ENCODE measurements around the gene FKBP7.
"Not testable (repeated sequence)": the region's sequence is repeated elsewhere in the genome, so short reads cannot be mapped to it uniquely, and the experiment has no call there.

FKBP7 gene

DNA sequence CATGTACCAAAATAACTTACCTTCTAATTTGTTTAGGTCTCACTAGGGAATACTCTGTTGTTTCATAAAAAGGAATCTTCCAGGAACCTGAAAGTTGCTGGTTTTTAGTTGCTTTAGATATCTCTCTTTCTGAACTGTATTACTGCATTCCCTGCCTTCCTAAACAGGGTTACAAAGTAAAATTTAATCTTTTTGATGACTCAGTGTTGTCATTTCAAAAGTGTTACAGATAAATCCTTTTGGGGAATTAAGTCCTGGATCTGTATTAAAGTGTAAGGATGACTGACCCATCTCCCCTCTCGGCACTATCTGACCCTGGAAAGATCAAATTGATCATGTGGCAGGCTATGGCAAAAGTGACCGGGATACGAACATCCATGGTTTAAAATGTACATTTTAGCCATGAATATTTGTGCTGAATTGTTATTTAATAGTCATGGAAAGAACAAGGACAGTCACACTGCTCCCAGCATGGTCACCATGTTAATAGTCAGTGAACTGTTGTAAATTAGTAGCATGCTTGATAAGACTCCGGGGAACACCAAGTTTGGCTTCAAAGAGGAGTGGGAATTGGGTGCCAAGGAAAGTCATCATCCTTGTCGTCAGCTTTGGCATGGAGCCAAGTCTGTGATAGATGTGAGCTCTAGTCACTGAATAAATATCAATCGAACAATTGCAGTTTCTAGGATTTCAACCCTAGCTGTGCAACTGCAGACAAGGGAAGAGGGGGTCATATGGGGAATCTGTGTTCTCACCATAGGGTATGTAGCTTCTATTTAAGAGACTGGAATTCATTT, 6.0 kb upstream of the FKBP7 start:
- peak; percentile 26 for DNase-seq

DNA sequence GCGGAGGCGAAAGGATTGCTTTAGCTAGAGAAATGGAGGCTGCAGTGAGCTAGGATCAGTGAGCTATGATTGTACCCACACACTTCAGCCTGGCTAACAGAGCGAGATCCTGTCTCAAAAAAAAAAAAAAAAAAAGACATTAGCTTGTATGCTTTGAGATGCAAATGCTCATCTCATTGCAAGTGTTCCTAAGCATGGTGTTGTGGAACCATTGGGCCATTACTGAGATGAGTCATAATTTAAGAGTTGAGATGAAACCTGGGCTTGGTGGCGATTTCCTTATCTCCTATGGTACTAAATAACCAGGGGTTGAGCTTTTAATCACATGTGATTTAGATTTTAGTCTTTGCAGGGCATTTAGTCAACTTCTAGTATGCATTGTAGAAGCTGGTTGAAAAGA, 4.0 kb upstream of the FKBP7 start:
- no peak for DNase-seq

DNA sequence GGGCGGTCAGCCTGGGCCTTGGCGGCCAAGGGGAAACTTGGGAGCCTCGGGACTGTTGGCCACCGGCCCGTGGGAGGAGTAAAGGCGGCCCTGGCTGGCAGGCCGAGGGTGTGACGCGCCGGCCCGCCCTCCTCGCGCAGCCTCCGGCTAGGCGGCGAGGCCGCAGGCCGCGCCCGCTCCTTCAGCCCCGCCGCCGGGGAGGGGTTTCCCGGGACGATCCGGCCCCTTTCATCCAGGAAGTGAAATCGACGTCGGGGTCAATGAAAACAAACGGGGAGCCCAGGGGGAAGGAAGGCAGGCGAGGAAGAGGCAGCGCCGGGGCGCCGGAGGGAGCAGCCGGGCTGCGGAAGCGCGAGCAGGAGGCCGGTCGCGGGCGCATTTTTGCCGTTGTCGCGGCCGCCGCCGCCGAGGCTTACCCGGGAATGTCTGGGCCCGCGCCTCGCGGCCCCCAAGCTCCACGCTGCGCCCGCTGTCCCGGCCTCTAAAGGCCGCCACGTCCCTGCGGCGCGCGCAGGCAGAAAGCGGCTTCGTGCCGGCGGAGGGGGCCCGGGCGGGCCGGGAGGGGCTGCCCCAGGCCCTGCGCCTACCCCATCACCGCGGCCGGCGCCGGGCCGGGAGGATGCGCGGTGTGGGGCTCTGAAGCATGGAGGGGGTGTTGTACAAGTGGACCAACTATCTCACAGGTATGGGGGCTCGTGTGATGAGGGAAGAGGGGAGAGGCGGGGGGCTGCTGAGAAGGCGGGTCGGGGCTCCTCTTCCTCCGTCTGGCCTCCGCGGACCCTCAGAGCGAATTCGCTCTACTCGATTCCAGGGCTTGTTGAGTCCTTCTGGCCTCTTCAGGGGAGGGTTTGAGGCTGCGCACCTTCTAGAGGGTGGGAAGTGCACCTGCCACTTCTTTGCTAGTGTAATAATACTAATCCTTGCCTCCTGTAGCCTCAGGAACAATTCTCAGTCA, 2.1 kb upstream of the FKBP7 start, which contains the start of gene PLEKHA3:
Gene PLEKHA3 (plus strand): TSS at position 231 of the 955 bp plus-strand sequence. CDS start 413 bp downstream, at position 644.
- peak; percentile 94 for DNase-seq

DNA sequence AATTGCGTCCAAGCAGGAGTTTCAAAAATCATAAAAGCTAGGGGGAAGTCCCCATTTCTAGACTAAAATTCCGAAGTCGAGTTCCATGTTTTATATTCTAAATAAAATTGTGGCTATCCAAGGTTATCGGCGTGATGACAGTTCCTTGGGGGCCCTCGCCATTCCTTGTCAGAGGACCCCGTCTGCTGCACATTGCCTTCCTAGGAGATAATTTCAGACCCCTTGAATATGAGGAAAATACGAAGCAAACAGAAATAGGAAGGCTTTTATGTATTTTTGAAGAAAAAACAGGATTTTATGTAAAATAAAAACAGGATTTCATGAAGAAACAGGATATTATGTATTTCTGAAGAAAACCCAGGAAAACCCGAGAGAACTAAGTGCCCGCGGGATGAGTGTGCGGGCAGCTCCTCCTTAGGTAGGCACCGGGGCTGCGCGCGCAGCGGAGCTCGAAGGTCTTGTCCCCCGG, 1.4 kb upstream of the FKBP7 start:
- DNase-seq = no peak

DNA sequence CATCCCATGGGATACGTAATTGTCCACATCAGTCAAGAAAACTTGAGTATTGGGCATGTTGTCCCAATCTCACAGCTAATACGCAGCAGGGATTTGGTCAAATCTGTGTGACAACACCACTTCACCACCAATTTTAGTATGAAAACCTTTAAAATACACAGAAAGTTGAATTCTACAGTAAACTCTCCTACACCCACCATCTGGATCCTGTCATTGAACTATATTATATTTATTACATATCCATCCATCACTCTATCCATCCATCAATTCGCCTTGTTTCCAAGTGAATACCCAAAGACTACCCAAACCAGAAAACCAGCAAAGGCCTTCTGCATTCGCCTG, 846 bp upstream of the FKBP7 start:
- DNase-seq = no peak

DNA sequence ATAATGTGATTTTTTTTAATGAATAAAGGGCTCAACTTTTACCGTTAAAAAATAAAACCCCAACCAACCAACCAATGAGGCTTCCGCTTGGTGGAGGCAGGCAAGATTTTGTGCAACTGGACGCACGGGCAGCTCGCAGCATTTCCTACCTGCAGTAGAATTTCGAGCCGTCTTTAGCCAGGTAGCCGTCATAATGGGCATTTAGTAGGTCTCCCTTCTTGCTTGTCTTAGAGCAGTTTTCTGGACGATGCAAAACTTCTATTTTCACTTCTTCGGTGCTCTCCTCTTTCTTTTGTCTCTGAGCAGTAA, 316 bp downstream of the FKBP7 start:
- DNase-seq = no peak

DNA sequence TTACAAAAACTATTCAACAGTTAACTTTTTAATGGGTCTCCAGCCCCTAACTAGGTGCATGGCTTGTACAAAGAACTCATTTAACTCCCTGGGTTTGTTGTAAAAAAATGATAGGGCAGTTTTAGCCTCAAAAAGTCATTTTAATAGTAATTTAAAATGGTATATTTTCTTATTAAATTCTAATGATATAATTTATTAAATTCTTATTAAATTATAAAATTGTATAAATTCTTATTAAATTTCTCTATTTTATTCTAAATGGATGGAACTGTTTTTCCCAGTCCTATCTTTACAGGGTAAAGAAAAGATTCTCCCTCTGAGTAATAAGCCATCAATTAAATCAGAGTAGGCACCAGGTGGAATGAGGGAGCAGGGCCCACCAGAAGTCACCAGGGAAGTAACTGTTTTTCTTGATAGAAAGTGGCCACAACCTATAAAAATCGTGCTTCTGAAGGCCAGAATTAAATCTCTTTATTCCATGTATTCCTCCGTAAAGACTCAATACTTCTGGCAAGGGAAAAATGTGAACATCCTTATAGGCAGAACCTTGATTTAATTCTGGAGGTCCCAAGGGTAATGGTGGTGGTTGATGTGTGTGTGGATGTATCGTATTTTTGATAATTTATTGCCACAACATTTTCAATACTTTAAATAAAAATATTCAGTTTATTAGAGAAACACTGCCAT, 814 bp downstream of the FKBP7 start:
- DNase-seq = peak; percentile 83

DNA sequence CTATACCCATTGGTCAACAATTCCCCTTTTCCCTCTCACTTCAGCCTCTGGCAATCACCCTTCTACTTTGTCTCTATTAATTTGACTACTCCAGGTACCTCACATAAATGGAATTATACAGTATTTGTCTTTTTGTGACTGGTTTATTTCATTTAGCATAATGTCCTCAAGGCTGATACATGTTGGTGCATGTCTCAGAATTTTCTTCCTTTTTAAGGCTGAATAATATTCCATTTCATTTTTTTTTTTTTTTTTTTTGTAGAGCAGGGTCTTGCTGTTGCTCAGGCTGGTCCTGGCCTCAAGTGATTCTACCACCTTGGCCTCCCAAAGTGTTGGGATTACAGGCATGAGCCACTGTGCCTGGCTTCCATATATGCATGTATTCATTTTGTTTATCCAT, 1.9 kb downstream of the FKBP7 start:
- DNase-seq = no peak

DNA sequence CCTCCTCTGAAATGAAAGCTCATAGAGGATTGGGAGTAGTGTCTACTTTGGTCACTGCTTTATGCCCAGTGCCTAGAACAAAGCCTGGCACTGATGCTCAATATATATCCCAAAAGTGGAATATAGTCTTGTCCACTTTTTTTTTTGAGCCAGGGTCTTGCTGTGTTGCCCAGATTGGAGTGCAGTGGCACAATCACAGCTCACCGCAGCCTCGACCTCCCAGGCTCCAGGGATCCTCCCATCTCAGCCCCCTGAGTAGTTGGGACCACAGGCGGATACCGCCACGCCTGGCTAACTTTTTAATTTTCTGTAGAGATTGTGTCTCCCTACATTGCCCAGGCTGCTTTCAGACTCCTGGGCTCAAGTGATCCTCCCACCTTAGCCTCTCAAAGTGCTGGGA, 3.8 kb downstream of the FKBP7 start:
- no peak for DNase-seq

DNA sequence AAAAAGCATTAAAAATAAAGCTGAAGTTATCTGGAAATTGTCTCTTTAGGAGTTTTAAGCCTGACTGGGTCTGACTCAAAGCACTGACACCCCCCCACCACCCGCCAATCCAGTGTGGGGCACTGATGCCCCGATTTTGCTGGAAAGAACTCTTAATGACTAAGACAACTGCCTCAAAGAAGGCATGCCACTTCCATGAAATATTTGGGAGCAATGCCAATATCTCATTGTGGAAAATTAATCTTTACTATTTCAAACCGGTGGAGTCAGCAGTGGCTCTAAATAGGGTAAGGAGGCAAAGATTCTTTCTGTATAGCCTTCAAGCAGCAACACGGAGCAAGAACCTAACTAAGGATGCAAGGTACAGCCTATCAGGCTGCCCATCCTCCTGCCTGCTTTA, 4.5 kb downstream of the FKBP7 start:
- DNase-seq = no peak

DNA sequence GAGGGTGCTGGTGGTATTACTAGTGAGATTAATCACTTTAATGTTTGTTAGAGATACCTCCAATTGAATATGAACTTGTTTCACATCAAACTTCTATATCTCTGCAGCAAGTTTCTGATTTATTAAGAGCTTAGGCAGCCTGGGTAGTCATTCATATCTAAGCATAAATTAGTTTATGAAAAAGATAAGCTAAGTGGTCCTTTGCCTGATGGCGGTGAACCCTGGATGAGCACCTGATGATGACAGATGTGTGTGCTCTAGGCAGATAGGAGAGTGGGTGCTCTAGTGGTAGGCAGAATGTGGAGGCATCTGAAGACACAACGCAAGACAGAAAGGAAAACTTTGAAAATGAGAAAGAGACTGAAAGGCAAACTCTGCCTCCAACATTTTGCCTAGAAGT, 5.0 kb downstream of the FKBP7 start:
- no peak for DNase-seq

DNA sequence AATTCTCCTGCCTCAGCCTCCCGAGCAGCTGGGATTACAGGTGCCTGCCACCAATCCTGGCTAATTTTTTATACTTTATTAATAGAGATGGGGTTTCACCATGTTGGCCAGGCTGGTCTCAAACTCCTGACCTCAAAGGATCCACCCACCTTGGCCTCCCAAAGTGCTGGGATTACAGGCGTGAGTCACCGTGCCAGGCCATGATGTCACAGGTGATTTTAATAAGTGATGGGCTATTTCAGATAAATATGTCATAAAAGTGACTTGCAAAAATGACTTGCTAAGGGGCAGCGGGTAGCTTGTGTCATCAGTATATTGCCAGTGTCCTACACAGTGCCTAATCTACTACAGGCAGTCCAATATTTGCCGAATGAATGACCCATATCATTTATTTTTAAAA, 7.1 kb downstream of the FKBP7 start:
- not testable (repeated sequence) for DNase-seq

DNA sequence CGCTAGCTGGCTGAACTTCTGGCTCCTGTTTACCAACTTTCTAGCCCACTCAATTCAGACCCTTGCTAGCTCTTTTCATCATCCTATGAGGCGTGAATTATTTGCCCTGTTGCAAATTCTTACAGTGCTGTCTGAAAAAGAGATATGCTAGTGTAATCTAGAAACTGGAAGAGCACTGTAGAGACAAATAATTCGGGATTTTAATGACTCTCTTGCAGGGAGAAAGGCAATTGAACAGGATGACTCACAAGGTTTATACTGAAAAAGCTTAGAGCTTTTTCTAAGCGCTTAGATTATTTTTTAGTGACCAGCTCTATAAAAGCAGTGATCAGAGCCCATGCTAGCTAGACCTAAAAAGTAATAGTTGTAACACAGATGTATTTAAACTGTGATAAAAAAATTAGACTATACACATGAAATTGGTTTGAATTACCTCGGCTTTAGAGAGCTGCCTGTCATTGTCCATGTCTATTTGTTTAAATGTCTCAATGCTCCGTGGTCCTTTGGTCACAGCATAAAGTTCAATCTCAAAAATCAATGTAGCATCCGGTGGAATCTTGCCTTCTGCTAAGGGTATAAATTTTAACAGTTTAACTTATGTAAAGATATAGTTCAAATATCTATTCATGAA, 9.1 kb downstream of the FKBP7 start:
- no peak for DNase-seq

DNA sequence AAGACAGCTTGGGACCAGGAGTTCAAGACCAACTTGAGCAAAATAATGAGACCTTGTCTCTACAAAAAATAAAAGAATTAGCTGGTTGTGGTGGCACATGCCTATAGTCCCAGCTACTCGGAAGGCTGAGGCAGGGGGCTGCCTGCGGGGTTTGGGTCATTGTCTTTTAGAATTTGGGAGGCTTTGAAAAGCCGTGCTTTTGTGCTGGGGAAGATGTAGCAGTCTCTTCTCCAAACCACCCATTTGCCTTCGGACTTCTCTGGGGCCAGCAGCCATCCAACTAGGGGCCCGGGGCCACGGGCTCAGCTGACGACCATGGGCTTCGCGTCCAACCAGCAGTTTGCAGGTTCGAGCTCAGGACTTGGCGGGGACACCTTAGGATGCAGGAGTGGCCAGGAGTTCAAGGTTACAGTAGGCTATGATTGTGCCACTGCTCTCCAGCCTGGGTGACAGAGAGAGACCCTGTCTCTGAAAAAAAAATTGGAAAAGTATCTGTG, 21.0 kb downstream of the FKBP7 start:
- DNase-seq = no peak

DNA sequence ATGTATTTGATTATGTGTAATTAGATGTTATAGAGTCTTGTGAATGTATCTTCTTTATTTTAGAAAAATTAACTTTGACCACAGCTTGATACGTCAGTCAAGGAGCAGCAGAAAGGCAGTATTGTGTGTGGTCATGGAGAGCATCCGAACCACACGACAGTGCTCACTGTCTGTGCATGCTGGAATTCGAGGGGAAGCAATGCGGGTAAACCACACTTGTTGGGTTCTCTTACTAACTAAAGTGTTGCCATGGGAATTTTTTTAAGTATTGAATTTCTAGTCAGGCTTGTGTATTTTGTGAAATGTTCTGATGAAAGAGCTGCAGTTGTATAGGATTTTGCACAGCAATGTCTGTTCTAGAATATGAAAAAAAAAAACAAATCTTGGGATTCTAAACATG, 22.5 kb downstream of the FKBP7 start:
- no peak for DNase-seq

DNA sequence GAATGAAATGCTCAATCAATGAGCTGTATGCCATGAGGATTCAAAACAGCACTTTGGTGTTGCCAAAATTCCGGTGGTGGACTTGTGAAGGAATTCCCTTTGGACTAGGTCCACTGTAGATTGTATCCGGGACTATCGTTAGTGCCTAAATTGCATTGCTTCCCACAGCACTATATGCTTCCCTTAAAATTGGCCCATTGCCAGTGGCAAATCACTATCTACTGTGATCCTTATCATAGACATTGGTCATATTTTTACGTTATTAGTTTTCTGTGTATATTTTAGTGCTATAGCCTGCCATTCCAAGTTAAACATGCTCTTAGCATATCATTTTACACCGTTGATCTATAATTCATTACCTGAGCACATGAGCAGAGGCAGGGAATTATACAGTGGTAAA, 25.5 kb downstream of the FKBP7 start:
- no peak for DNase-seq

DNA sequence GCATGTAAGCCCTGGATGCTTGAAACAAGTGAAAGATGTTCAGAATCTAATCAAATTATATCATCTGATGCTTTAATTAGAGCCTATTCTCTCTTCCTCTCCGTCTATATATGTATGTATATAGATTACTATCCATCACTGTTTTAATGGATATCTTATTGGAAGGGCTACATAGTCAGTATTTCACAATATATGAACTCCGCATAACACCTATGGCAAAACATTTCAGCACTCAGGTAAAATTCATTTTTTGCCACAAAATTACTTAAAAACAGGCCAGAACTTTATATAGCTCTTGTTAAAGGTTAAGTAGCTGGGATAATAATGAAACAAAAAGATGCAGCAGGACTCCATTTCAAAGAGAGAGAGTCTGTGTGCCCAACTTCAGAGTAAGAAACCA, 26.1 kb downstream of the FKBP7 start:
- DNase-seq = peak; percentile 19

DNA sequence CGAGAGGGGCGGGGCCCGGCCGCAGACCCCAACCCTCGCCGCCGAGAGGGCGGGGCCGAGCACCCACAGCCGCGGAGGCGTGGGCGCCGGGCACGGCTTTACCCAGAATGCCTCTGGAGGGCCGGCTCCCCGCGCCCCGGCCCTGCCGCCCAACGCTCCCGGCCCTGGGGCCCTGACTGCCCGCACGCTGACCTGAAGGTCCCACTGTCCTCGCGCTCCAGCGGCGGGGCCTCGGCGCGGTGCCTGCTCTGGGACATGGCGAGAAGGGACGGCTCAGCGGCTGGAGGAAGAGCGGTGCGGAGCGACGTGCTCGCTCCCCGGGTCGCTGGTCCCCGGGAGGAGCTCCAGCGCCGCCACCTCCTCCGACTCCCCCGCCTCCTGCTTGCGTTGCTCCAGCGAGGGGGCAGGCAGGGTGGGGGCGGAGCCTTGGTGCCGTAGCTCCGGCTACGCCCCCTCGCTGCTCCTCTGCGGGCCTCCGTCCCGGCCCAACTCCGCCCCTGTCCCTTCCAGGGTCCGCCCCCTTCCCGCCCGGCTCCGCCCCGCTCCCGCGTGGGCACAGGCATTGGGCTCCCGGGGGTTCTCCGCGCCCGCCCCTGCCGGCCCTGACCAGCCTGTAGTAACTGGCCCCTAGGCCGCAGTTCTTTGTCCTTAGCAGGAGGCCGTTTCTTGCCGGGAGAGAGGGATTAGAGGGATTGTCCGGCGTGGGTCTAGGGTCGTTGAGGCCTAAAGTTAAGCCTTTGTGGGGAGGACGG, 27.4 kb downstream of the FKBP7 start, which contains the start of the genes PJVK and PRKRA:
Gene PJVK (plus strand): TSS at position 605 of the 752 bp plus-strand sequence. CDS start 2,032 bp downstream, outside the sequence.
Gene PRKRA (minus strand): TSS at position 402 of the 752 bp plus-strand sequence. CDS start 145 bp downstream, at position 257.
- peak; percentile 99 for DNase-seq

DNA sequence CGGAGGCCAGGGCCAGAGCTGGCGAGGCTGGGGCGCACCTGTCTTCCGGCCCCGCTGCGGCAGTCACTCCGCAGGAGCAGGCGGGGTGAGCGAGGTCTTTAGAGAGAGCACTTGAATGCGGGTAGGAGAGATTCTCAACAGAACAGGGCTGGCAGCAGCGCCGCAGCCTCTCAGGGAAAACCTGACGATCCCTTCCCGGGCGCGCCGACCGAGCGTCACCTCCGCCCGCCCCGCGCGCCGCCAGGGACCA, 28.0 kb downstream of the FKBP7 start:
- no peak for DNase-seq

DNA sequence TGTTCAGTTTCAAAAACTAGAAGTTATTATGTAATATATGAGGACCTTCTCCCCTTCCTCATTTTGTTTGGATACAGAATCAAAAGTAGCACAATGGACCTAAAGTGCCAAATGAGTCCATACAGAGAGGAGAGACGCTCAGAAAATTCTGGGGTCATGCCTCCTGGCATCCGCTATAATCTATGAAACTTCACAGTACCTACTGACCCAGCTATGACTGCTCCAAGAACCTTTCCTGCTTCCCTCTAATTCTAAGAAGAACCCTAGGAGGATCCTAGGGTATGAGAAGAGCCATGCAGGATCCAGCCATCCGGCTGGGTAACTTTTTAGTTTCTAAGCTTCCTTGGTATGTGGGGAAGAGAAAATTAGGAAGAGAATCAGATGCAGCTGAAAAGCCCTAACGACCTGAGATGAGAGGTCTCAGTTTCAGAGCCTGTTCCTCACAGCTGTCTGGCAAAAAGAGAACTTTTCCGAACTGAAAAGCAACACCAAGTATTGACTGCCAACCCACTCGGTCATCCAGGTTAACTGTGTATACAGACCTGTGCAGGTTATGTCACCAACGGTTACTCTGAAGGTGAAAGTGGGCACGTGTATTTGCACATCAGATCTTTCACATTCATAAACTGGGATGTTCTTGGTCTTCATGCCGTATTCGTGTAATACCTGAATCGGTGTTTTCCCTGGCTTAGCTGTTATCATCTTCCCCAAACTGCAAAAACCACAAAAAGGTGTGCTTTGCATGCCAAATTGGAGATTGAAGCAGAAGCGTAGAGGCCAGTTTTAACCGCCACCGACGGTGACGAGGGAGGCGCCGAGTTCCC, 28.5 kb downstream of the FKBP7 start:
- no peak for DNase-seq
